Tibial nerve (tissue), 4 donors: ENCODE data around the gene SENP7. TPM values are rescaled to one million over a fixed set of nuclear protein-coding genes. Genes with fewer than 3 reads are reported as not detected.

Experiments used
- DNase-seq, 2 donors: peaks; one replicate each; pipeline ENCODE4 v3.0.0-alpha.2; 2019; ENCODE audit warnings: low spot score in 2 of 2
- H3K27ac ChIP-seq, 4 donors: fragments of 200-600 bp; sonication (generic) in 3 of 4; one replicate each; pipeline ENCODE4 v1.5.1; 2017 to 2019; ENCODE audit warnings: mild to moderate bottlenecking in 1 of 4
- H3K27me3 ChIP-seq, 2 donors: fragments of 200-600 bp; sonication (generic) in 1 of 2; one replicate each; pipeline versions ENCODE4 v1.5.1 to v1.6.0; 2017 to 2019
- H3K36me3 ChIP-seq, 3 donors: fragments of 200-600 bp; sonication (generic); one replicate each; pipeline ENCODE4 v1.5.1; 2018 to 2019
- H3K4me1 ChIP-seq, 4 donors: fragments of 200-600 bp; sonication (generic) in 3 of 4; one replicate each; pipeline ENCODE4 v1.5.1; 2017 to 2019
- H3K4me3 ChIP-seq, 4 donors: fragments of 200-600 bp; sonication (generic) in 3 of 4; one replicate each; pipeline ENCODE4 v1.5.1; 2017 to 2019; ENCODE audit warnings: mild to moderate bottlenecking in 1 of 4, moderate library complexity in 1 of 4
- H3K9me3 ChIP-seq, 4 donors: fragments of 200-600 bp; sonication (generic) in 3 of 4; one replicate each; pipeline ENCODE4 v1.5.1; 2017 to 2019
- EP300 ChIP-seq, 2 donors: sonication (generic); formaldehyde crosslinking; IDR thresholded peaks; one replicate each; pipeline ENCODE4 v1.6.1; 2017; ENCODE audit warnings: antibody characterized with exemption in 2 of 2, mild to moderate bottlenecking in 1 of 2
- POLR2A ChIP-seq, 2 donors: fragments of 450-650 bp; IDR thresholded peaks; one replicate each; pipeline ENCODE4 v1.6.1; 2017; ENCODE audit warnings: antibody characterized with exemption in 2 of 2, mild to moderate bottlenecking in 2 of 2, moderate library complexity in 2 of 2
- WGBS, 2 donors: methylation state at CpG; one replicate each; pipeline ENCODE4 v1.1.5; 2018; 5-methylcytosine and 5-hydroxymethylcytosine counted together
- total RNA-seq, 4 donors: library from RNA; depleted of rRNA; stranded (reverse); fragments of >200 nt; gene quantifications; one replicate each; pipeline ENCODE4 v1.1.0, GENCODE V29; 2016
- TF ChIP-seq, protein P1 (sequence below), 5 experiments: fragments of 200-600 bp in 3 of 5; fragments of 450-650 bp in 2 of 5; sonication (generic) in 3 of 5; IDR thresholded peaks; one replicate each; pipeline ENCODE4 v1.5.1; 2016 to 2019; ENCODE audit warnings: antibody characterized with exemption in 5 of 5, mild to moderate bottlenecking in 3 of 5, moderate library complexity in 2 of 5

Gene SENP7
- total RNA-seq, 4 donors from 2014 or later: 26.1 to 40.0 (median 36.9) TPM

DNA sequence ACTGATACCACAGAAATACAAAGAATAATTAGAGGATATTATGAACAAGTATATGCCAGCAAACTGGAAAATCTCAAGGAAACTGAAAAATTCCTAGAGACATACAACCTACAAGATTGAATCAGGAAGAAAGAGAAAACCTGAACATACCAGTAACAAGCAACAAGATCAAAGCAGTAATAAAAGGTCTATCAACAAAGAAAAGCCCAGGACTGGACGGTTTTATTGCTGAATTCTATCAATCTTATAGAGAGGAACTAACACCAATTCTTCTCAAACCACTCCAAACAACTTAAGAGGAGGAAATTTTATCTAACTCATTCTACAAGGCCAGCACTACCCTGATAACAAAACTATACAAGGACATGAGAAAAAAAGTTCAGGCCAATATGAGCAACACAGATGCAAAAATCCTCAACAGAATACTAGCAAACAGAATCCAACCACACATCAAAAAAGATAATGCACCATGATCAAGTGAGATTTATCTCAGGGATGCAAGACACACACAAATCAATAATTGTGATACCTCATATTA, 121.5 kb downstream of the SENP7 start:
- peaks cover 0 to 49% (median 0%) of the 10 kb centered on the region in 3 donors for H3K36me3 ChIP-seq
- H3K4me3 ChIP-seq: no peak overlapping the region
- peaks cover 0 to 61% (median 24%) of the 10 kb centered on the region in 4 donors for H3K9me3 ChIP-seq
- H3K27me3 ChIP-seq: no peaks in the 10 kb centered on the region
- 38 to 56% methylated on average over 1 of the region's 1 CpG for WGBS, 2 donors
- DNase-seq: no peak
- H3K4me1 ChIP-seq: no peaks in the 10 kb centered on the region
- TF ChIP-seq, protein P1, sequence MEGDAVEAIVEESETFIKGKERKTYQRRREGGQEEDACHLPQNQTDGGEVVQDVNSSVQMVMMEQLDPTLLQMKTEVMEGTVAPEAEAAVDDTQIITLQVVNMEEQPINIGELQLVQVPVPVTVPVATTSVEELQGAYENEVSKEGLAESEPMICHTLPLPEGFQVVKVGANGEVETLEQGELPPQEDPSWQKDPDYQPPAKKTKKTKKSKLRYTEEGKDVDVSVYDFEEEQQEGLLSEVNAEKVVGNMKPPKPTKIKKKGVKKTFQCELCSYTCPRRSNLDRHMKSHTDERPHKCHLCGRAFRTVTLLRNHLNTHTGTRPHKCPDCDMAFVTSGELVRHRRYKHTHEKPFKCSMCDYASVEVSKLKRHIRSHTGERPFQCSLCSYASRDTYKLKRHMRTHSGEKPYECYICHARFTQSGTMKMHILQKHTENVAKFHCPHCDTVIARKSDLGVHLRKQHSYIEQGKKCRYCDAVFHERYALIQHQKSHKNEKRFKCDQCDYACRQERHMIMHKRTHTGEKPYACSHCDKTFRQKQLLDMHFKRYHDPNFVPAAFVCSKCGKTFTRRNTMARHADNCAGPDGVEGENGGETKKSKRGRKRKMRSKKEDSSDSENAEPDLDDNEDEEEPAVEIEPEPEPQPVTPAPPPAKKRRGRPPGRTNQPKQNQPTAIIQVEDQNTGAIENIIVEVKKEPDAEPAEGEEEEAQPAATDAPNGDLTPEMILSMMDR (IDR thresholded peaks at IDR 0.05): no peak
- TF ChIP-seq POLR2A (IDR thresholded peaks at IDR 0.05) (no peak), EP300 (IDR thresholded peaks at IDR 0.05) (no peak)
- H3K27ac ChIP-seq: no peak overlapping the region

DNA sequence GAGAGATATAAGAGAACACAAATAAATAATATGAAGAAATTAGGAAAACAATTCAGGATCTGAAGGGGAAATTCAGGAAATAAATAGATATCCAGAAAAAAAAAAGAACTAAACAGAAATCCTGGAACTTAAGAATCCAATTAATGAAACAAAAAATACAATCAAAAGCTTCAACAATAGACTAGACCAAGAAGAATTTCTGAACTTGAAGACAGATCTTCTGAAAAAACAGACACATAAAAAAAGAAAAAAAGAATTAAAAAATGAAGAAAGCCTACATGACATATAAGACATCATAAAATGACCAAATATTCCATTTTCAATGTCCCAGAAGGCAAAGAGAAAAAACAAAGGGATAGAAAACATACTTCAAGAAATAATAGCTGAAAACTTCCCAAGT, 124.3 kb downstream of the SENP7 start:
- H3K4me3 ChIP-seq: no peak overlapping the region
- no peak overlapping the region for H3K27ac ChIP-seq
- TF ChIP-seq EP300 (IDR thresholded peaks at IDR 0.05): no peak
- no peak for TF ChIP-seq POLR2A (IDR thresholded peaks at IDR 0.05)
- TF ChIP-seq, protein P1 (IDR thresholded peaks at IDR 0.05): no peak
- peaks cover 0 to 54% (median 20%) of the 10 kb centered on the region in 4 donors for H3K9me3 ChIP-seq
- H3K27me3 ChIP-seq: no peaks in the 10 kb centered on the region
- H3K36me3 ChIP-seq: peaks cover 0 to 29% (median 0%) of the 10 kb centered on the region in 3 donors
- DNase-seq: no peak
- H3K4me1 ChIP-seq: peaks cover 0 to 6% (median 0%) of the 10 kb centered on the region in 4 donors

DNA sequence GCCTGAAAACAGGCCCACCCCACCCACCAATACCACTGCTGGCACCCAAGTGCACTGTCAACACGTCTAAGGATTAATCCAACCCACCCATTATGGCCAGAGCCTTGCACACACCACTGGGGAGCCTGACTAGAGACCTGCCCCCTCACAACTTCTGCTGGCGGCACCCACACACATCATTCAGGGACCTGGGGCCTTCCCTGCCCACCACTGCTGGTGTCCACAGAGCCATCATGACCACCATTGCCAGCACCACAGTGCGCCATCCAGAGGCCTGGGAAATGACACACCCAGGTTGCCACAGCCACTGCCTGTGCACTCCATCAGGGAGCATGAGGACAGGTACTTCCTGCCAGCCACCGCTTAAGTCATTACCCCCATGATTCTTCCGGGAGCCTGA, 125.7 kb downstream of the SENP7 start:
- no peak for TF ChIP-seq EP300 (IDR thresholded peaks at IDR 0.05)
- no peak for TF ChIP-seq POLR2A (IDR thresholded peaks at IDR 0.05)
- TF ChIP-seq, protein P1 (IDR thresholded peaks at IDR 0.05): no peak
- H3K27ac ChIP-seq: no peak overlapping the region
- no peak for DNase-seq
- H3K4me1 ChIP-seq: peaks cover 0 to 18% (median 0%) of the 10 kb centered on the region in 4 donors
- peaks cover 0 to 42% (median 16%) of the 10 kb centered on the region in 4 donors for H3K9me3 ChIP-seq
- no peak overlapping the region for H3K4me3 ChIP-seq
- WGBS, 2 donors: 94 to 97% methylated on average over 5 of the region's 5 CpGs
- H3K27me3 ChIP-seq: no peaks in the 10 kb centered on the region
- peaks cover 0 to 17% (median 0%) of the 10 kb centered on the region in 3 donors for H3K36me3 ChIP-seq

DNA sequence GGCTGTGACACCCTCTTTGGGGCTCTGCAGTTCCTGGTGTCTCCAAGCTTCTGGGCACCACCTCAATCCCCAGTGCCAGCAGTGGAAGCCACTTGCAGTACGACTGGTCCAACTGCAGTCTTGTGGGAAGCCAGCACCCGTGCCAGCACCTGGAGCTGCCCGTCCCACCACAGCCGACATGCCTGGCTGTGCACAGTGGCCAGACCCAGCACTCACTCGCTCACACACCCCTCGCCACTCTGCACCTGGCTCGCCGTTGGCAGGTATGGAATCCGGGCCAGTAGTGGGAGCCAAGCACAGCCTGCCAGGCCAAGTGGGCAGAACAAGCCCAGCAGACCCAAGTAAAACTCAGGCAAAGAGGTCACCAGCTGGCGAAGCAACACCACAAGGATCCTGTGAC, 128.6 kb downstream of the SENP7 start:
- WGBS, 2 donors: 97 to 100% methylated on average over 10 of the region's 10 CpGs
- peaks cover 0 to 7% (median 0%) of the 10 kb centered on the region in 3 donors for H3K36me3 ChIP-seq

DNA sequence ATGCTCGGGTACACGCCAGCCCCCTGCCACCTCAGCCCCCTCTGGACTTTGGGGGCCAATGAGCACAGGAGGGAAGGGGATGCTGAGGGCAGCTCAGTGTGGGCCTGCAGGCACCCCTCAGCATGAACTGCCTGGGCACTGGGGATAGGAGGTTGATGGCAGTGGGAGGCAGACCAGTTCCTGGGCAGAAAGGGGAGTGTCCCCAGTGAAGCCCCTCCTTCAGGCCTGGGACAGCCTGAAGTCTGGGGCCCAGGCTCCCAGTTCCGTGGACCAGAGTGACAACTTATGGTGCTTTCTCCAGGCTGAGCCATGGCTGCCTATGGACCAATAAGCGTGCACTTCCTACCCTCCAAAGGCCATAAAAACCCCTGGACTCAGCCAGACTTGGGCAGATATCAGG, 129.4 kb downstream of the SENP7 start:
- H3K27ac ChIP-seq: no peak overlapping the region
- TF ChIP-seq POLR2A (IDR thresholded peaks at IDR 0.05) (no peak), EP300 (IDR thresholded peaks at IDR 0.05) (no peak)
- TF ChIP-seq, protein P1 (IDR thresholded peaks at IDR 0.05): no peak
- DNase-seq: no peak
- no peak overlapping the region for H3K4me3 ChIP-seq
- no peaks in the 10 kb centered on the region for H3K27me3 ChIP-seq
- peaks cover 0 to 16% (median 3%) of the 10 kb centered on the region in 4 donors for H3K9me3 ChIP-seq
- H3K36me3 ChIP-seq: peaks cover 0 to 7% (median 0%) of the 10 kb centered on the region in 3 donors
- peaks cover 0 to 23% (median 0%) of the 10 kb centered on the region in 4 donors for H3K4me1 ChIP-seq
- WGBS, 2 donors: 87% methylated on average over 2 to 3 of the region's 4 CpGs

More for the DNA sequence above, 128.6 kb downstream of the SENP7 start:
- Histone ChIP-seq H3K27ac (no peak overlapping the region), H3K4me3 (no peak overlapping the region), H3K27me3 (no peaks in the 10 kb centered on the region), H3K4me1 (peaks cover 0 to 23% (median 0%) of the 10 kb centered on the region in 4 donors), H3K9me3 (peaks cover 0 to 16% (median 5%) of the 10 kb centered on the region in 4 donors)
- DNase-seq: no peak
- TF ChIP-seq EP300 (IDR thresholded peaks at IDR 0.05) (no peak), POLR2A (IDR thresholded peaks at IDR 0.05) (no peak)
- TF ChIP-seq, protein P1 (IDR thresholded peaks at IDR 0.05): no peak
